ENCODE measurements around the gene RASSF10. TPM values are rescaled to one million over a fixed set of nuclear protein-coding genes. Genes with fewer than 3 reads are reported as not detected.
A peak's percentile ranks its signal among the peaks of the same experiment; 100 is the strongest.

Gene RASSF10
- total RNA-seq, 6 donors from 2014 or later = 2.0 to 9.6 (median 4.7) TPM

GRCh38 chr11:12981676-12982522, 27.2 kb upstream of the RASSF10 start:
- Histone ChIP-seq H3K9me3 (no peaks in the 10 kb centered on the region), H3K4me3 (no peak overlapping the region), H3K36me3 (no peaks in the 10 kb centered on the region), H3K27me3 (no peaks in the 10 kb centered on the region), H3K4me1 (no peaks in the 10 kb centered on the region), H3K27ac (no peak overlapping the region)
- TF ChIP-seq EP300 (IDR thresholded peaks at IDR 0.05) (no peak), CTCF (IDR thresholded peaks at IDR 0.05) (peak in 1 of 6 experiments; percentile 12), POLR2A (IDR thresholded peaks at IDR 0.05) (no peak), POLR2AphosphoS5 (IDR thresholded peaks at IDR 0.05) (no peak)
- DNase-seq = no peak
- no peak for ATAC-seq (ENCODE audit: low FRiP score in 2 of 2)
- WGBS, 2 donors = 77% methylated on average over 3 of the region's 3 CpGs

DNA sequence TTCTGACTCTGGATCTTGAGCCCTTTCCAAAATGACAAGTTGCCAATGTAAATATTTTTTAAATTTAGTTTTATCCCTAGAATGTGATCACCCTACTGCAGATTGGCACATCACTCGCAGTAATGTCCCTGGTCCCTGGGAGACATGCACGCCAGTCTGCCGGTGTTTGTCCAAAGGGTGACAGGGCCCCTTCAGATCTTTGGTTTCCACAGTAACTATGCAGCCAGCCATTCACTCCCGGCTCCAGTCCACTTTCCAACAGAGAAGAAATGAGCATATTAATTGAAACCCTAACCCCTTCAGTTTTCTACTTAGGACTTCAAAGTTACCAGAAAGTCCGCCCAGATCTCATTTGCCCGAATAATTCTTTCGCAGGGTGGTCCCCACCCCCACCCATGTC, 25.8 kb upstream of the RASSF10 start:
- Histone ChIP-seq H3K4me3 (no peak overlapping the region), H3K9me3 (no peaks in the 10 kb centered on the region), H3K27ac (no peak overlapping the region), H3K27me3 (no peaks in the 10 kb centered on the region), H3K4me1 (no peaks in the 10 kb centered on the region), H3K36me3 (no peaks in the 10 kb centered on the region)
- ATAC-seq (ENCODE audit: low FRiP score in 2 of 2) = no peak
- 78% methylated on average over 7 of the region's 7 CpGs for WGBS, 2 donors
- no peak for DNase-seq
- TF ChIP-seq POLR2A (IDR thresholded peaks at IDR 0.05) (no peak), EP300 (IDR thresholded peaks at IDR 0.05) (no peak), POLR2AphosphoS5 (IDR thresholded peaks at IDR 0.05) (no peak), CTCF (IDR thresholded peaks at IDR 0.05) (no peak)

DNA sequence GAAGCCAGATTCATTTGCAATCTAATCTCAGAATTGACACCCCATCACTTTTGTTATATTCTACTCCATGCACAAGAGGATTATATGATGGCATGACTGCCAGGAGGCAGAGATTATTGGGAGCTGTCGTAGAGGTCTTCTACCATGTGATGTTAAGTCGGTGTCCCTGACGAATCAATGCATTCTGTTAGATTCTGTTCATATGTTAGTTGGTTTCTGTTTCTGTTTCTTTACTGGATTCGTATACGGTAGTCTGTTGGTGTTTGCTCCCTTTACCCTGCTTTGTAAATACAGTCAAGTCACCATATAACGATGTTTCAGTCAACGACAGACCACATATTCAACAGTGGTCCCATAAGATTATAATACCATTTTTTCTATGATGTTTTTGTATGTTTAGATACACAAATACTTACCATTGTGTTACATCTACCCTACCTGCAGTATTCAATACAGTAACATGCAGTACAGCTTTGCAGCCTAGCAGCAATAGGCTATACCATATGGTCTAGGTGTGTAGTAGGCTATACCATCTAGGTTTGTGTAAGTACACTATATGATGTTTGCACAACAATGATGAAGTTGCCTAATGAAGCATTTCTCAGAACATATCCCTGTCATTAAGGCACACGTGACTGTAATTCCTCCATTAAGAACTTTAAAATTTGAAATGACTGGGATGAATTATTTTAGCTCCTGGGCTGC, 22.8 kb upstream of the RASSF10 start:
- WGBS, 2 donors = 81 to 94% methylated on average over 8 of the region's 8 CpGs

GRCh38 chr11:12989428-12990161, 19.5 kb upstream of the RASSF10 start:
- Histone ChIP-seq H3K27ac (no peak overlapping the region), H3K9me3 (no peaks in the 10 kb centered on the region), H3K36me3 (no peaks in the 10 kb centered on the region), H3K4me3 (no peak overlapping the region), H3K4me1 (no peaks in the 10 kb centered on the region), H3K27me3 (no peaks in the 10 kb centered on the region)
- WGBS, 2 donors = 63 to 73% methylated on average over 13 of the region's 13 CpGs
- ATAC-seq (ENCODE audit: low FRiP score in 2 of 2) = no peak
- no peak for TF ChIP-seq POLR2AphosphoS5 (IDR thresholded peaks at IDR 0.05)
- no peak for DNase-seq

More for the DNA sequence above, 22.8 kb upstream of the RASSF10 start:
- H3K36me3 ChIP-seq = no peaks in the 10 kb centered on the region
- no peak for ATAC-seq (ENCODE audit: low FRiP score in 2 of 2)
- no peaks in the 10 kb centered on the region for H3K4me1 ChIP-seq
- no peaks in the 10 kb centered on the region for H3K9me3 ChIP-seq
- no peak overlapping the region for H3K4me3 ChIP-seq
- TF ChIP-seq EP300 (IDR thresholded peaks at IDR 0.05) (no peak), POLR2AphosphoS5 (IDR thresholded peaks at IDR 0.05) (no peak), CTCF (IDR thresholded peaks at IDR 0.05) (no peak), POLR2A (IDR thresholded peaks at IDR 0.05) (no peak)
- no peak overlapping the region for H3K27ac ChIP-seq
- no peak for DNase-seq
- H3K27me3 ChIP-seq = no peaks in the 10 kb centered on the region

GRCh38 chr11:12990162-12990480, 19.0 kb upstream of the RASSF10 start:
- DNase-seq (no peak), ATAC-seq (ENCODE audit: low FRiP score in 2 of 2) (no peak)
- Histone ChIP-seq H3K4me3 (no peak overlapping the region), H3K9me3 (no peaks in the 10 kb centered on the region), H3K4me1 (no peaks in the 10 kb centered on the region), H3K27ac (no peak overlapping the region), H3K27me3 (no peaks in the 10 kb centered on the region), H3K36me3 (no peaks in the 10 kb centered on the region)
- 92% methylated on average over 1 of the region's 1 CpG for WGBS, 2 donors
- no peak for TF ChIP-seq EP300 (IDR thresholded peaks at IDR 0.05)
- no peak for TF ChIP-seq POLR2AphosphoS5 (IDR thresholded peaks at IDR 0.05)
- TF ChIP-seq CTCF (IDR thresholded peaks at IDR 0.05) = no peak
- no peak for TF ChIP-seq POLR2A (IDR thresholded peaks at IDR 0.05)

All from upper lobe of left lung (tissue), 6 donors.